Lung (tissue), 12 donors: ENCODE measurements around the gene TNS3. TPM values are rescaled to one million over a fixed set of nuclear protein-coding genes. Genes with fewer than 3 reads are reported as not detected.

Source experiments
- ATAC-seq: fragments of 200-7000 bp; cut with Tn5 transposase; one replicate; pipeline ENCODE4 v1.9.1; 2020; ENCODE audit warnings: moderate number of reproducible peaks; ENCODE audit not compliant: insufficient read depth, low FRiP score
- DNase-seq, 3 donors: peaks; one replicate each; pipeline ENCODE4 v3.0.0-alpha.2; 2013 to 2017
- H3K27ac ChIP-seq, 2 donors: one replicate each; pipeline ENCODE4 v1.5.1; 2013; ENCODE audit warnings: mild to moderate bottlenecking in 2 of 2, moderate library complexity in 2 of 2, control low read depth in 1 of 2, inconsistent platforms in 1 of 2, low read depth in 1 of 2, low read length in 1 of 2
- H3K27me3 ChIP-seq, 3 donors: one replicate each; pipeline ENCODE4 v1.5.1; 2013; ENCODE audit warnings: low read length in 2 of 3; ENCODE audit not compliant: control insufficient read depth in 3 of 3, insufficient read depth in 3 of 3
- H3K36me3 ChIP-seq, 4 donors: one replicate each; pipeline ENCODE4 v1.5.1; 2013; ENCODE audit warnings: low read length in 4 of 4, mild to moderate bottlenecking in 1 of 4, moderate library complexity in 1 of 4; ENCODE audit not compliant: control insufficient read depth in 4 of 4, insufficient read depth in 4 of 4
- H3K4me1 ChIP-seq, 5 donors: one replicate each; pipeline ENCODE4 v1.5.1; 2013; ENCODE audit warnings: low read length in 5 of 5, mild to moderate bottlenecking in 2 of 5, moderate library complexity in 1 of 5; ENCODE audit not compliant: control insufficient read depth in 5 of 5, insufficient read depth in 5 of 5
- H3K4me3 ChIP-seq: one replicate; pipeline ENCODE4 v1.5.1; 2013; ENCODE audit warnings: mild to moderate bottlenecking, control low read depth, moderate library complexity
- H3K9ac ChIP-seq, 2 donors: one replicate each; pipeline ENCODE4 v1.5.1; 2013; ENCODE audit warnings: low read length in 2 of 2, control low read depth in 1 of 2; ENCODE audit not compliant: insufficient read depth in 1 of 2
- H3K9me3 ChIP-seq, 4 donors: one replicate each; pipeline ENCODE4 v1.5.1; 2013; ENCODE audit warnings: low read length in 3 of 4, mild to moderate bottlenecking in 1 of 4, moderate library complexity in 1 of 4; ENCODE audit not compliant: control insufficient read depth in 4 of 4, insufficient read depth in 3 of 4
- CTCF ChIP-seq: IDR thresholded peaks from 2 replicates; pipeline ENCODE4 v1.5.1; 2012; ENCODE audit warnings: mild to moderate bottlenecking; ENCODE audit errors: control extremely low read depth, extremely low read depth
- WGBS, 2 donors: extraction: QIAGEN DNeasy Blood & Tissue Kit; methylation state at CpG; one replicate each; pipeline ENCODE4 v1.1.7; 2013; 5-methylcytosine and 5-hydroxymethylcytosine counted together
- polyA plus RNA-seq, 2 donors: library from polyadenylated mRNA; stranded (reverse); fragments of 200-250 nt; gene quantifications; one replicate each; pipeline ENCODE4 v1.2.1, GENCODE V29; 2013
- total RNA-seq, 2 donors: library from RNA; depleted of rRNA in 1 of 2; stranded (reverse); fragments of >200 nt in 1 of 2; gene quantifications; one replicate each; pipeline ENCODE4 v1.2.1, GENCODE V29; 2014 to 2021
- donor health status: control.
- donor health status: control.
- donor health status: Bipolar disorder and iron deficiency.
- donor health status: healthy.
- donor health status: DM: yes; HTN: yes; CAD: no.

TNS3 gene
- total and polyA plus RNA-seq, 4 donors: 23.8 to 140 (median 85.7) TPM

DNA sequence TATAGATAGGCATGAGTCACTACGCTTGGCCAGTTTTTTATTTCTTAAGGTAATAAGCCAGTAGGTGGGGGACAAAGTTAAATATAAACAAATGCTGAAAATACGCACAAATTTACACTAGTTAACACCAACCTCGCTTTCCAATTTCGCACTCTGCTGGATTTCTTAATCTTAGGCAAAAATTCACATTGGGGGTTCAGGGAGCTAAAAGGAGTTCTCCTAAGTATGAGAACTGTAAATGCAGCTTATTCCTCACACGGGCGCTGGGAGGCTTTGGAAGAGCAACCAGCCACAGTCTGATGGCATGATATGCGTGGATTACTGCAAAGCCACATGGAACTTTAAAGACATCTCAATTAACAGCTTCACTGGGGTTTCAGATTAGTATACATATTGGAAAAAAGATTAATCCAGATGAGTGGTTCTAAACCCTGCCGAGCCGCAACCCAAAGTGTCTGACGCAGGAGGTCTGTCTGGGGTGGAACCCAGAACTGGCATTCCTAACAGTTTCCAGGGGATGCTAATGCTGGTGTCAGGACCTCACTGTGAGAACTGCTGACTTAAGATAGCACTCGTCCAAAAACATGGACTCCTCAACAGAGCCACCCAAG lies 16.2 kb downstream of the TNS3 start:
- no peak for TF ChIP-seq CTCF
- Histone ChIP-seq H3K27me3 (no peaks in the 10 kb centered on the region), H3K9me3 (peaks cover 0 to 1% (median 0%) of the 10 kb centered on the region in 4 donors), H3K4me1 (peaks cover 6 to 14% (median 13%) of the 10 kb centered on the region in 5 donors), H3K9ac (no peak overlapping the region), H3K4me3 (no peak overlapping the region), H3K36me3 (peaks cover 0 to 14% (median 1%) of the 10 kb centered on the region in 4 donors), H3K27ac (peak overlapping the region in 1 of 2 donors; percentile 10)
- 92 to 94% methylated on average over 11 of the region's 11 CpGs for WGBS, 2 donors
- DNase-seq: no peak
- no peak for ATAC-seq

- Histone ChIP-seq H3K27me3 (no peaks in the 10 kb centered on the region), H3K4me3 (no peak overlapping the region), H3K9me3 (peaks cover 0 to 1% (median 0%) of the 10 kb centered on the region in 4 donors), H3K9ac (no peak overlapping the region), H3K36me3 (peaks cover 0 to 11% (median 4%) of the 10 kb centered on the region in 4 donors), H3K4me1 (peaks cover 4 to 15% (median 6%) of the 10 kb centered on the region in 5 donors), H3K27ac (no peak overlapping the region)
- TF ChIP-seq CTCF: no peak
- 96 to 98% methylated on average over 4 of the region's 4 CpGs for WGBS, 2 donors
- ATAC-seq (no peak), DNase-seq (no peak)
These were observed 18.4 kb downstream of the TNS3 start for GRCh38 chr7:47563521-47563920.

DNA sequence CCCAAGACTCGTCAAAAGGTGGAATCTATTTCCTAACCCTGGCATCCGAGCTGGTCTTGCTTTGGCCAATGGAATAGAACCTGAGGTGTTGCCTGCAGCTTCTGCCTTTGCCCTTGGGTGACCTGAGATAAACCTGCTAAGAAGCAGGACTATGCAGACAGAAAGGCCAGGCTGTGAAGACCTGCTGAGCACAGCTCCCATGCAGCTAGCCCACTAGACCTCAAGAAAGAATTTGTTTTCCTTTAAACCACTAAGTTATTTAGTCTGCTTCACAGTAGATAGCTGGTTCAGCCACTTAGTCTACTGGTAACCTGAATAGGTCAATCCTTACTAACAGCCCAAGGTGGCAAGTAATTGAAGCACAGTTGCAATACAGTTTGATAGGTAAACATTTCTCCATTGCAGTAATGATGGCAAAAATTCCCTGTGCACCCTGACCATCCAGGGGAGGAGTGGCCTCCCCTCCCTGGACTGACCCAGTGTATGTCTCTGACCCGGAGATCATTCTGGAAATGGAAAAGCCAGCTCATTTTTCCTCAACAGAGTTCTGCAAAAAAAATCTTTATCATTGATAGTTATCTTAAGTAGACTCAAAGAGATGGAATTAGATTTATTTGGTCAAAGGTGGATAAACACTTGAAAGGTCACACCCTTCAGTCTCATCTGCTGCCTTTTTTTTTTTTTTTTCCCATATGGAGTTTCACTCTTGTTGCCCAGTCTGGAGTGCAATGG lies 20.0 kb downstream of the TNS3 start:
- ATAC-seq: no peak
- peak overlapping the region in 1 of 2 donors; percentile 20 for H3K27ac ChIP-seq
- peaks cover 5 to 15% (median 9%) of the 10 kb centered on the region in 5 donors for H3K4me1 ChIP-seq
- no peak for TF ChIP-seq CTCF
- WGBS, 2 donors: 86 to 93% methylated on average over 3 of the region's 3 CpGs
- no peak overlapping the region for H3K9ac ChIP-seq
- no peak for DNase-seq
- no peaks in the 10 kb centered on the region for H3K27me3 ChIP-seq
- H3K36me3 ChIP-seq: peaks cover 0 to 9% (median 3%) of the 10 kb centered on the region in 4 donors
- H3K4me3 ChIP-seq: no peak overlapping the region
- peaks cover 0 to 1% (median 0%) of the 10 kb centered on the region in 4 donors for H3K9me3 ChIP-seq
